ENCODE results near the gene NFATC2. TPM values are rescaled to one million over a fixed set of nuclear protein-coding genes. Genes with fewer than 3 reads are reported as not detected.

The NFATC2 gene
- total RNA-seq, 1 donor from 2014 or later, result 7.6 TPM

DNA sequence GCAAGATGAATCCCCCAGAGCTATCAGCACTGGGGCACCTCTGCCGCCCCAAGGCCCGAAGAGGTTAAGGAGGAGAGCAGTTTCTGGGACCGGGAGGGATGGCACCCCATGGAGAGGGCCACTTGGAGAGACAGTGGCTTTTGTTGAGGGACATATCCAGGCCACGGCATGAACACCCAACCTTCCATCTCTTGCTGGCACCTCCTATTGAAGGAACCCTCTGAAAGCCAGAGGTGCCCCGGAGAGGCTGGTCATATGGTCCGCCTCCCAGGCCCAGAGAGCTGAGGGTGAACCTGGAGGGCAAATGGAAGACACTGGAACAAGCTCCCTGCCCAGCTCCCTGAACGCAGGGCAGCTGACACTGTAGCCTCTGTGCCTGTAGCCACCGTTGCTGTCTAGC lies 167.0 kb downstream of the NFATC2 start:
- no peaks in the 10 kb centered on the region for H3K27me3 ChIP-seq
- intact Hi-C loops (cut with DNase I), result loop anchor here (10.0 kb wide), 1 partner anchor 219 kb away; no protein-coding TSS in a partner anchor
- DNase-seq (peak; percentile 36), ATAC-seq (no peak)
- peaks cover 7% of the 10 kb centered on the region for H3K4me1 ChIP-seq
- no peak overlapping the region for H3K27ac ChIP-seq
- no peaks in the 10 kb centered on the region for H3K36me3 ChIP-seq
- H3K9me3 ChIP-seq, result no peaks in the 10 kb centered on the region
- TF ChIP-seq, protein P1, sequence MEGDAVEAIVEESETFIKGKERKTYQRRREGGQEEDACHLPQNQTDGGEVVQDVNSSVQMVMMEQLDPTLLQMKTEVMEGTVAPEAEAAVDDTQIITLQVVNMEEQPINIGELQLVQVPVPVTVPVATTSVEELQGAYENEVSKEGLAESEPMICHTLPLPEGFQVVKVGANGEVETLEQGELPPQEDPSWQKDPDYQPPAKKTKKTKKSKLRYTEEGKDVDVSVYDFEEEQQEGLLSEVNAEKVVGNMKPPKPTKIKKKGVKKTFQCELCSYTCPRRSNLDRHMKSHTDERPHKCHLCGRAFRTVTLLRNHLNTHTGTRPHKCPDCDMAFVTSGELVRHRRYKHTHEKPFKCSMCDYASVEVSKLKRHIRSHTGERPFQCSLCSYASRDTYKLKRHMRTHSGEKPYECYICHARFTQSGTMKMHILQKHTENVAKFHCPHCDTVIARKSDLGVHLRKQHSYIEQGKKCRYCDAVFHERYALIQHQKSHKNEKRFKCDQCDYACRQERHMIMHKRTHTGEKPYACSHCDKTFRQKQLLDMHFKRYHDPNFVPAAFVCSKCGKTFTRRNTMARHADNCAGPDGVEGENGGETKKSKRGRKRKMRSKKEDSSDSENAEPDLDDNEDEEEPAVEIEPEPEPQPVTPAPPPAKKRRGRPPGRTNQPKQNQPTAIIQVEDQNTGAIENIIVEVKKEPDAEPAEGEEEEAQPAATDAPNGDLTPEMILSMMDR (IDR thresholded peaks at IDR 0.05), result no peak
- H3K4me3 ChIP-seq, result no peak overlapping the region

GRCh38 chr20:51374961-51375360 lies 167.6 kb downstream of the NFATC2 start:
- intact Hi-C loops (cut with DNase I), result loop anchor here (10.0 kb wide), 1 partner anchor 220 kb away; no protein-coding TSS in a partner anchor
- TF ChIP-seq, protein P1 (IDR thresholded peaks at IDR 0.05), result no peak
- ATAC-seq (no peak), DNase-seq (peak; percentile 38)
- Histone ChIP-seq H3K27ac (no peak overlapping the region), H3K27me3 (no peaks in the 10 kb centered on the region), H3K36me3 (no peaks in the 10 kb centered on the region), H3K4me3 (no peak overlapping the region), H3K4me1 (peaks cover 7% of the 10 kb centered on the region), H3K9me3 (no peaks in the 10 kb centered on the region)

DNA sequence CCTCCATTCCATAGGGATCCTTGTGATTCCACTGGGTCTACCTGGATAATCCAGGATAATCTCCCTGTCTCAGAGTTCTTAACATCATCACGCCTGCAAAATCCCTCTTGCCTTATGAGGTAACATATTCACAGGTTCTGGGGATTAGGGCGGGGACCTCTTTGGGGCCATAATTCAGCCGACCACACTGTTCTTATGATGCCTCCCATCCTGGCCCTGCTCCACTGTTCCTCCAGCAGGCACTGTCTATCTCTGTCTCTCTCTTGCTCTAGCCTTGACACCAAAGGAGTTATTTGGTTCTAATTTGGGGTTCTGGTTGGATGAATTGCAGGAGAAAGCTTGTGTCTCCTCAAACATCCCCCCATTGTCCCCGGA lies 168.1 kb downstream of the NFATC2 start:
- H3K27ac ChIP-seq, result no peak overlapping the region
- no peaks in the 10 kb centered on the region for H3K36me3 ChIP-seq
- TF ChIP-seq, protein P1 (IDR thresholded peaks at IDR 0.05), result no peak
- H3K4me1 ChIP-seq, result peaks cover 7% of the 10 kb centered on the region
- no peaks in the 10 kb centered on the region for H3K27me3 ChIP-seq
- ATAC-seq (no peak), DNase-seq (no peak)
- intact Hi-C loops (cut with DNase I), result loop anchor here (10.0 kb wide), 1 partner anchor 220 kb away; no protein-coding TSS in a partner anchor
- no peaks in the 10 kb centered on the region for H3K9me3 ChIP-seq
- no peak overlapping the region for H3K4me3 ChIP-seq

DNA sequence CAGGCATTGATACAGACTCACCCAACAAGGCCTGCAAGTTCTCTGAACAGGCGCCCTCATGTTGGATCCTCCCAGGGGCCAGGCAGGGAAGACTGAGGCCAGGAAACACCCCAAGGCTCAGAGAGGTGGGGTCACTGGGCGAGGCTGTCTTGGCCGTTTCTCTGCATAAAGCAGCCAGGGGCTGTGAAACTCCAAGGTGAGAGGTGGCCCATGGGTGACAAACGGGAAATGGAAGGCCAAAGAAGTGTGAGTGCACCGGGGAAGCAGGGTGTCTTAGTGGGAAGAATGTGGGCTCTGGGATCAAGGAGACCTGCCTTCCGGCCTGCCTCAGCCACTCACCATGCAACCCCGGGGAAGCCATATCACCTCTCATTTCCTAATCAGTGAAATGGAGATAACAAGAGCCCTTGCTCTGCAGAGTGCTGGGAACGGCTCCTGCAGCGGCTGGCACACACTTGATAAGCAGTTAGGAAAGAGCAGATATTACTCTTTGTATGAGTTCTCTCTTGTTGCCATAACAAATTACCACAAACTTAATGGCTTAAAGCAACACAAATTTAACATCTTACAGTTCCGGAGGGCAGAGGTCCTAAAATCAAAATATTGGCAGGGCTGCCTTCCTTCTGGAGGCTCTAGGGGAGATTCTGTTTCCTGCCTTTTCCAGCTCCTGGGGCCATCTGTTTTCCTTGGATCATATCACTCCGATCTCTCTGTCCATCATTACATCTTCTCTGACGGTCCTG lies 168.6 kb downstream of the NFATC2 start:
- TF ChIP-seq, protein P1 (IDR thresholded peaks at IDR 0.05), result no peak
- ATAC-seq (peak; percentile 65), DNase-seq (peak; percentile 64)
- Histone ChIP-seq H3K27ac (no peak overlapping the region), H3K36me3 (no peaks in the 10 kb centered on the region), H3K27me3 (no peaks in the 10 kb centered on the region), H3K9me3 (no peaks in the 10 kb centered on the region), H3K4me1 (peaks cover 7% of the 10 kb centered on the region), H3K4me3 (no peak overlapping the region)
- intact Hi-C loops (cut with DNase I), result loop anchor here (10.0 kb wide), 1 partner anchor 221 kb away; no protein-coding TSS in a partner anchor

DNA sequence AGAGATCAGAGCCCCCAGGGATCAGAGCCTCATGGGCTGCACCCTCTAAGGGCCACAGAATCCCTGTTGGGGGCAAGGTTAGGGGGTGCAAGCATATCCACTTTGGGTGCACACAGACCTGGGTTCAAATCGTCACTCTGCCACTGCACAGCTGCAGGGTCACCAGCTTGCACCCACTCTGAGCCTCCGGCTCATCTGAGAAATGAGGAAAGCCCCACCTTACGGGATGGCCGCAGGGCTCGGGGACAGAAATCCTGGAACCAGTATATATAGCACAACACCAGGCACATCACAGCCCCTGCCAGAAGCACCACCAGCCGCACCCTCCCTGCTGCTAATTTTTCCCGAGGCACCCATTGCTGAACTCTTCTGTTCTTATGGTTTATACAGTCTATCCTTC lies 169.6 kb downstream of the NFATC2 start:
- Histone ChIP-seq H3K27me3 (no peaks in the 10 kb centered on the region), H3K27ac (no peak overlapping the region), H3K4me1 (peaks cover 7% of the 10 kb centered on the region), H3K4me3 (no peak overlapping the region), H3K9me3 (no peaks in the 10 kb centered on the region), H3K36me3 (no peaks in the 10 kb centered on the region)
- DNase-seq (no peak), ATAC-seq (no peak)
- intact Hi-C loops (cut with DNase I), result loop anchor here (10.0 kb wide), 1 partner anchor 222 kb away; no protein-coding TSS in a partner anchor
- TF ChIP-seq, protein P1 (IDR thresholded peaks at IDR 0.05), result no peak

All from upper lobe of right lung (tissue), 1 donor.